GM04504 (cell line): ENCODE data around the gene CTTN.

Experiments used
- DNase-seq: peaks from one replicate; pipeline ENCODE4 v3.0.0-alpha.2; 2012; ENCODE audit warnings: low read depth

Gene CTTN

DNA sequence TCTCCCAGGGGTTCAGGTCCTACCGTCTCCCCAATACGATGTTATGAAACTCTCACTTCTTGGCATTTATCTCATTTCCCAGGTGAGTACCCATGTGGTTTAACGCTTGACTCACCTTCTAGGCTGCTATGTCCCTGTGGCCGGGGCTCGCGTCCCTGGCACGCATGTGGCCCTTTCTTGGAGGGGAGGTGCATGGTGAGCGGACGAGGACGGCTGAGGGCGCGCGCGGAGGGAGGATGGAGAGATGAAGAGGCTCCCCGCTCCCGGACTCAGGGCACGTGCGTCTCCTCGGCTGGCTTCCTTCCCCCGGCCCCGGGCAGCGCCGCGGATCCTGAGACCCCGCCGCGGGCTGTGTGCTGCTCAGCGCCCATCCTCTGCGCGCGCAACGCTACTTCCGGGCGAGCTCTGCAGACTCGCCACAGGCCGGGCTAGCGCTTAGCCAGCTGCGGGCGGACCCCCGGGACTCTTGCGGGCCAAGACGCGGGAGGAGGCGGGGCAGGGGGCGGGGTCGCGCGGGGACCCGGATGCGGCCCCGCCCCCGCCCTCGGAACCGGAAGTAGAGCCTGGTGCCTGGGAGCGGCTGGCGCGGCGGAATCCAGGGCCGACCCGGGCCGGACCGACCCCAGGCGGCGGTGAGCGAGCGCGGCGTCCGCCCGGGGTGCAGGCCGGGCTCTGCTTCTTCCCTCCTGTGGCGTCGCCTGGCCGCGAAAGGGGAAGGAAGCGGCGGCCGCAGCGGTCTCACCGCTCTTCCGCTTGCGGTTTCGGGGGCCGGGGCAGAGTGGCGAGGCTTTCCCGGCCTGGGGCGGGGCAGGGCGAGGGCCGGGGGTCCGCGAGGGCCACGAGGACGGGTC, at the start of gene CTTN:
Gene CTTN (plus strand): TSS at position 547 of the 851 bp plus-strand sequence. CDS start 8,769 bp downstream, outside the sequence.
- peak; percentile 51 for DNase-seq

DNA sequence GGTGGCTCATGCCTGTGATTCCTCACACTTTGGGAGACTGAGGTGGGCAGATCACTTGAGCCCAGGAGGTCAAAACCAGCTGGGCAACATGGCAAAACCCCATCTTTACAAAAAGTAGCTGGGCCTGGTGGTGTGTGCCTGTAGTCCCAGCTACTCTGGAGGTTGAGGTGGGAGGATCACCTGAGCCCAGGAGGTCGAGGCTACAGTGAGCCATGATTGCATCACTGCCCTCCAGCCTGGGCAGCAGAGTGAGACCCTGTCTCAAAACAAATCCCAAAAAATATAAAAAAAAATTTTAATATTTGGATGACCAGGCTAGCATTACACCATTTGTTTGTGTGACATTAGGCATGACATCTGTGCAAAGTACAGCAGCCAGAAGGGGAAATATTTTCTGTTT, 49.7 kb upstream of the CTTN start:
- no peak for DNase-seq

DNA sequence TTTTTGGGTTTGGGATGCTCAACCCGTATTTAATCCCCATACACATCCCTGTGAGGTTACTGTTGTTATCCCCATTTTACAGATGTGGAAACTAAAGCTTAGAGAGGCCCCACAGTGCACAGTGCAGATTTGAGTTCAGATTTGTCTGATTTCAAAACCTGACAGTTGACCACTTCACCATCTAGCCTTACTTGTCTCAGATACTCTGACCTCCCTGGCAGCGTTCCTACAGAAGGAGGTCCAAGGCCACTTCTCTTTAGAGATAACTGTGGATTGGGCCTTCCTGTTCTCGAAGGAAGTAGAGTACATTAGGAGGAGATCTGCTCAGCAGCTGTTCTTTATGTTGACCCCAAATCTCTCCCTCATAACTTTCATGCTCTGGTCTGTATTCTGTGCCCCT, 46.7 kb upstream of the CTTN start:
- DNase-seq = no peak

DNA sequence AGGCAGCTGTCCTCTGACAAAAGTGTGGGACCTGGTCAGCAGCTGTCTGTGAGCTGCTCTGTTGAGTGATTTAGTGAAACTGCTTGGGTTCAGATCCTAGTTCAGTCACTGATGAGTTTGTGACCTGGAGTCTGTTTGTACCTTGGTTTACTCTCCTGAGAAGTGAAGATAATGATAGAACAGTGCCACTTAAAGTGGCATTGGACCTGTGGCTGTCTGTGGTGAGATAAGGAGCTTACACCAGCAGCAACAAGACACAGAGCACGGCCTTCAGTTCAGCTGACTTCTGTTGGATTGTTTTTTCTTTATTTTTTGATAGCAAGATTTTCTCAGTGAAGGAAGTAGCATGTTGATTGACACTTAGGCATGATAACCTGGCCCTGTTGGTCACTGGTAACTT, 46.2 kb upstream of the CTTN start:
- no peak for DNase-seq

DNA sequence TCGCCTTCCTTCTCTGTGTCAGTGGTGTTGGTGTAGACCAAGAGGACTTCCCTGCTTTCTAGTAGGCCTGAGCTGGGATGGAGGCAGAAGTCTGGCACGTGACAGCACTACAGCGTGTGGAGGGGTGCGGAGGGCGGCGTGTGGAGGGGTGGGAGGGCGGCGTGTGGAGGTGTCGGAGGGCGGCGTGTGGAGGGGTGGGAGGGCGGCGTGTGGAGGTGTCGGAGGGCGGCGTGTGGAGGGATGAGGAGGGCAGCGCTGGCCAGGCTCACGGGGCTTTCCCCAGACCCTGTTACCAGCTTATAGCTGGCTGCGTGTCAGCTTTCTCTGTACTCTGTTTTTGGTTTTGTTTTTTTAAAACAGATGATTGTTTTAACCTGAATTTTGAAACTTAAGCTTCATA, 45.7 kb upstream of the CTTN start:
- no peak for DNase-seq

DNA sequence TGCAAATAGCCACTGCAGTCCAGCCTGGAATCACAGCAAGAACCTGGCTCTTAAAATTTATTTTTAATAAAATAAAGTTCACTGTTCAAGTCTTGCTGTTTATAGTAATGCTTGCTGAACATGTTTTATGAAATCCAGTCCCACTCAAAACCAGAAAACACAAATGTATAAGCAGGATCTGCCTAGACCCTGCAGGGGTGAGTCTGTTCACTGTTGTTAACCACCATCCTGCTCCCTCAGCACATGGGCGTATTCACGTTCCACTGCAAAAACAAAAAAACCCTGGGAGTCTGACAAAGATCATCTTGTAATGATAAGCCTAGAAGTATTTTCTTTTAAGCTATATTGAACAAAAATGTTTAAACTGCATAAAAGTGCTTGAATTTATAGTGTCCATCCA, 45.0 kb upstream of the CTTN start:
- DNase-seq = no peak

DNA sequence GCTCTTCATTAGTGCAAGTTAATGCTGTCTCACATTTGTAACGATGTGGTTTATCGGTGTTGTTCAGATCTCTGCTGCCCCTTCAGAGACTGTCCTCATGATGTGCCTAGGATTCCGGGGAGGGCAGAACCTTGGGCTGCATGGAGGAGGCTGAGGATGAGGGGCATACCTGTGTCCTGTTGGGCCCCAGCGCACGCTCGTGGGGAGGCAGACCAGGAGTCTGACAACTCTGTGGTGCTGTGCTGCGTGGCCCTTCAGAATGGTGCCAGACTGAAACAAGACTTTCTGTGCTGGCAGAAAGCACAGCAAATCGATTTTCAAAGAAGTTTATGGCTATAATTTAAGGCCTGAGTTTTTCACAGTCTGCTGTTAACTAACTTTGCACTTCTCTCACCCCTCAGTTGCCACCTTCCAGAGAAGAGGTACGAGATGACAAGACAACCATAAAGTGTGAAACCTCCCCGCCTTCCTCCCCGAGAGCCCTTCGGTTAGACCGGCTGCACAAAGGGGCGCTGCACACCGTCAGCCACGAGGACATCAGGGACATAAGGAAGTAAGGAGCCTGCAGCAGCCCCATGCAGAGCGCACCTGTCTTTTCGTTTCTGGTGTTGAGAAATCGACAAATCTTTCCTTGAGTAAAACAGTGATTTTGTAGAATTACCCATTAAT, 44.3 kb upstream of the CTTN start:
- DNase-seq = no peak

DNA sequence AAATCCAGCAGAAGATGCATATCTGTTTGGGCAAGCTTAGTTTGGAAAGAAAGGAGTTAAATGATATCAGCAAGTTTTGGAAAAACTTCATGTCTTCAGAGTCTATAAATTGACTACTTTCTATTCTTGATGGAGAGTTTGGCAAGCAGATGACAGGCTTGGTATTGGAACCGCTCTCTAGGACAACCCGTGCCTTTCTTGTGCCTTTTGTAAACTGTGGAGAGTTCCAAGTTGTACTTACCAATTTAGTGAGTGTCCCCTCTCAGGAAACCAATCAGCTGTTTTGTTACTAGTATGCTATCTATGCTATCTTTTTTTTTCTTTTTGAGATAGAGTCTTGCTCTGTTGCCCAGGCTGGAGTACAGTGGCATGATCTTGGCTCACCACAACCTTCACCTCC, 43.7 kb upstream of the CTTN start:
- no peak for DNase-seq

DNA sequence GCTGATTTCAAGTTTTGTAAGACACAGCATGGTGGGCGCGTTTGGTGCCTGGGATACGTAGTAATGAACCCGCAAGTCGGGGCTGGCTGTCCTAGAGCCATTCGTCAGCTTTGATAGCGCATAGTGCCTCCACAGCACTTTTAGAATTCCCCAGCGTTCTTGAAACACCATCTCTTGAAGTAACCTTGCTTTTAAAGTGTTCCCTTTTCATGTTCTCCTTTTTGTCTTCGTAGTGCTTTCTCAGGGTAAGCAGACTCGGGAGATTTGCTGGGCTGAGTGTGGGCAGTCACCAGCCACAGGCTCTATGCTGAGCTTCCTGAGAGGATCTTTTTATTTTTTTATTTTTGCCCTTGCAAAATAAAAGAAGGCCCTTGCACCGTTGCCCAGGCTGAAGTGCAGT, 39.6 kb upstream of the CTTN start:
- DNase-seq = no peak

DNA sequence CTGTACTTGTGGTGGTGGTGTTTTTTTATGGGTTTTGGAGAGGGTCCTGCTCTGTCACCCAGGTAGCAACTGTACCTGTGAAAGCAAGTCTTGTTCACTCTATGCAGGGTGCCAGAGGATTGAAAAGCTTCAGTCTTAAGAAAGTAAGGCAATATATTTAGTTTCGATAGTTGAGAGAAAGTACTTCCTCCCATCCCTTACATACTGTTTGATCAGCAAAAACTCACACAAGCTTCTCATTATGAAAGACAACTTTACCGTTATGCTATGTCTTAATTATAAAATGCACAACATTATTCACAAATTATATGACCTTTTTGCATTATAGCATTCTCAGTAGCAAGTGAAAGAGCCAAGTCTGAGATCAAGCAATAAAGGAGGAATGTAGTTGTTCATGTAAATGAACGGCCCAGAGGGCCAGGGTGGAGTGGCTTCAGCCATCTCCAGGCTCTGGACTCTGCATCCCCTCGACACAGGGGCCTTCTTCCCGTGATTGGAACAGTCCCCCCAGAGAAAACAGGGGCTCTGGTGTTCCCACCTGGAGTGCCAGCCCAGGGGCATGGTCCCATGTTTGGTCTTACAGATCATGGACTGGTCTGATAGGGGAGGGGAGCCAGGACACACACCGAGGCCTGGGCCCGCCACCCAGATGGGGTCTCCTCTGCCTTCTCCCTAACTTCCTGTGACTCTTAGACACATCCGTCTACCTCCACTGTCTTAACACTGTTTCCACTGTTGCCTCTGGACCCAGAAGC, 38.7 kb upstream of the CTTN start:
- DNase-seq = no peak

DNA sequence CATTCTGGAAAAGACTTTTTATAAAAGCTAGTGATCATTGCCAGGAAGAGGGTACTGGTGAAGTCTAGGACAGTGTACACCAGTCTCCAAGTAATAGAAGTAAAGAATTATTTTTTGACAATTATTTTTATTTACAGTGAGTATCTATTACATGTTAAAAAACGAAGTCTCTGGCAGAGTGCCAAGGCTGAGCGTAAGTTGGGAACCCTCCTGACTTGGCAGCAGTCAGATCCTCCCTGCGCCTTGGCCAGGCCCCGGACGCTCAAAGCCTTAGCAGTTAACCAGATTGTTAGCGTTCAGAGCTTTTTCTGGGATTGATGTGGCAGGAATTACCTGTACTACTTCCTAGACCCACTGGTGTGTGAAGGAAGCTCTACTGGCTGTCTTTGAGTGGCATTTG, 38.1 kb upstream of the CTTN start:
- no peak for DNase-seq

DNA sequence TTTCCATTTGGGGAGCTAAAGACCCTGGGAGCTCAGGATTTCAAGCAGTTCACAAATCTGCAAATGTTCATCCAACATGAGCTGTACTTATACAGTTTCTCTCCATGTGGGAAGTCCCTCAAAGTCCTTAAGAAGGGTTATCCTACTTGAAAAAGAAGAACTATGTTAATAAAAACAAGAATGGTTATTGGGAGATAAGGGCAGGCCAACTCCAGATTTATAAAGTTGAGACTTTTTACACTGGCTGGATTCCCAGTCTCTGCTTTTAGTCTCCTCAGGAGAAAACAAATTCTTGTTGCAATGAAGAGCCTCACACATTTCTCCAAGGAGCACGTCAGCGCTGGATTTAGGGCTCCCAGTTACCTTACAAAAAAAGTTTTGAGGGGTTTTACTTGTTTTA, 34.2 kb upstream of the CTTN start:
- no peak for DNase-seq

DNA sequence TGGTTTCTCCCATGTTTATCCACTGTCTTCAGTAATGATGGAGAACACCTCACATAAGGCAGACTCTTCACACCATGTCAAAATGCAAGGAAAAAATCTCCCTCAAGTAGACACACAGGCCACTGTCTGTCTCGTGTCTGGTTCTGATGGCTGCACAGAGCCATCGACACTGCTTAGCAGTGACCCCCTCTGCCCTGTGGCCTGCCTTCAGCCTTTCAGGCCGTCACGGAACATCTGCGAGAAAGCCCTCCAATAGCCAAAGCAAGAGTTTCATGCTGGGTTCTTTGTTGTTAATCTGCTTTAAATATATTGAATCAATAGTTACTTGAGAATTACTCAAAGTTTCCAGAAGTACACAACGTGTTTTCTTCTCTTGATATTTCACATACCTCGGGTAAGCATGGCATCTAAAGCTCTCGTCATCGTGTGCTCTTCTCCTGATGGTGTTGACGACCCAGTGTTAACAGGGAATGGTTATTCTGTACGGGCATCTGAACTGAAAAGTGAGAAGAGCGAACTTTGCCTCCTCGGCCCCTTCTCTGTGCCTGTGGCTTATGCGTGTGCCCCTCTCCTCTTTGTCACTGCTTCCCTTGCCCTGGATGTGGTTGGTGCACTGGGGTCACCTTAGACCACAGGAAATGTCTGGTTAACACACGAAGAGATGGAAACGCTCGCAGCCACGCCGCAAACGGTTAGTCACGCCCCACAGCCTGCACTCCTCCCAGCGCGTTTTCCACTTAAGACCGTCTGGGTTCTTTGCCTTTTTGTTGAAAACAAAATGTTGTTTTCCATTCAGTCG, 33.4 kb upstream of the CTTN start:
- DNase-seq = no peak

DNA sequence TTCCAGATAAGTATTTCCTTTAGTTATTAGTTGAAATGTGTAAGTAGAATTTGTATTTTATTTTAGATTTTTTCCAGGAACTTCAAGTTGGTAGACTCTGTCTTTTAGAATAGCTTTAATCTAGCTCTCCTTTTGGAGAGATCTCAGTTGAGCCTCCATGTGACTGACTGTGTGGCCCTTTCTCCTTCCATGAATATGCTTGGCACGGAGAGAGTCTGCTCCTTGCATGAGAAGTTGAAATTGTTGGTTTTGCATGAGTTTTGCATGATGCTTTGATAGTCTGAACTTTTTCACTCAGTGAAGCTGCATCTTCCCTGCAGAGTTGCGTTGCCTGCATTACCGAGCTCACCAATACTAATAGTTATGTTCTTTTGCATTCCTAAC, 32.8 kb upstream of the CTTN start:
- DNase-seq = no peak

DNA sequence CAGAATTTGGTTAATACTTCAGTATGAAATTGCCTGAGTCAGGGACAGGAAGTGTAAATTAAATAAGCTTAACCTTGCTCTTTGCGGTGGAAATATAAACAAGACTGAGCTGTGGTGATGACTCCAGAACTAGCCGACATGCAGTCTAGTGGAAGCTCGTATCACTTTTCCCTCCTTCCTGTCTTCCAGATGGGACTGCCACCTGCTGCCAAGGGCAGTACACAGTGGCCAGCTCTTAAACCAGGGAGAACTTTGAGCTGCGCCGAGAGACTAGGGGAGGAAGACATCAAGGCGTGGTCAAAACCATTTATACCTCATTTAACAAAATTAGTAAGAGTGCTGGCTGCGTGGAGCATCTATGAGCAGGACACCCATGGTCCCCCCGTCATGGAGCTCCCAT, 31.3 kb upstream of the CTTN start:
- no peak for DNase-seq

DNA sequence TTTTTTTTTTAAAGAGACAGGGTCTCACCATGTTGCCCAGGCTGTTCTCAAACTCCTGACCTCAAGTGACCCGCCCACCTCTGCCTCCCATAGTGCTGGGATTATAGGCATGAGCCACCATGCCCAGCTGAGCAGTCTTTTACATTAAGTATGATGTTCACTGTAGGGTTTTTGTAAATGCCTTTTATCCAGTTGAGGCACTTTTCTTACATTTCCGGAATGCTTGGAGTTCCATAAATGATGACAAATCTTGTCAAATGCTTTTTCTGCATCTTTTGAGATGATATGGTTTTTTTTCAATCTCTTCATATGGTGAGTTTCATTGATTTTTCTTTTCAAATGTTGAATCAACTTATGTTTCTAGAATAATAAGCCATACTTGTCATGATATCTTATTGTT, 29.4 kb upstream of the CTTN start:
- no peak for DNase-seq

DNA sequence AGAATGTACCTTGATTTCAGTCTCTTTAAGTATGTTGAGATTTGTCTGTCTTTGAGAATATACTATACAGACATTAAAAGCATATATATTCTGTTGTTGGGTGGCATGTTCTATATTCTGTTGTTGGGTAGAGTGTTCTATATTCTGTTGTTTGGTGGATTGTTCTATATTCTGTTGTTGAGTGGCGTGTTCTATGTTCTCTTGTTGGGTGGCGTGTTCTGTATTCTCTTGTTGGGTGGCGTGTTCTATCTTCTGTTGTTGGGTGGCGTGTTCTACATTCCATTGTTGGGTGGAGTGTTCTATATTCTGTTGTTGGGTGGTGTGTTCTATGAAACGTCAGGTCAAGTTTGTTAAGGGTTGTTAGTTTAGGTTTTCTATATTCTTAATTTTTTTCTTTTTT, 27.1 kb upstream of the CTTN start:
- no peak for DNase-seq

DNA sequence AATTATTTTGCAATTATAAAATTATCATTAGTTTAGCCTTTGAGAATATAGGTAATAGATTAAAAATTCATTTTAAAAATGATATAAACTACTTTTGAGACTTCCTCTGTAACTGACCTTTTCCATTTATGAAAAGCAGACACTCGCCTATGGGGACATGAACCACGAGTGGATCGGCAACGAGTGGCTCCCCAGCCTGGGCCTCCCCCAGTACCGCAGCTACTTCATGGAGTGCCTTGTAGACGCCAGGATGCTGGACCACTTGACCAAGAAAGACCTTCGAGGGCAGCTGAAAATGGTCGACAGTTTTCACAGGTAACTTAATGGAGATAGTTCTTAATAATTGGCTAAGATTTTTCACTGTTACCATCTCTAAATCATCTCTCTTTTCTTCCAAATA, 26.3 kb upstream of the CTTN start:
- DNase-seq = no peak

DNA sequence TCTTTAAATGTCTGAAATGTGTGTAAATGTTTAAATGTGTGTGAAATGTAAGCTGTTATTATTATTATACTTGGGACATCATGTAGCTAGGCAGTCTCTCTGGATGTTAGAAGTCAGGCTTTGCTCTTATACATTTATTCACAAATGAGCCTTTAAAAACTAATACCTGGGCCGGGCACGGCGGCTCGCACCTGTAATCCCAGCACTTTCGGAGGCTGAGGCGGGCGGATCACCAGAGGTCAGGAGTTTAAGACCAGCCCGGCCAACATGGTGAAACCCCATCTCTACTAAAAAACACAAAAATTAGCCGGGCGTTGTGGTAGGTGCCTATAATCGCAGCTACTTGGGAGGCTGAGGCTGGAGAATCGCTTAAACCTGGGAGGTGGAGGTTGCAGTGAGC, 21.7 kb upstream of the CTTN start:
- no peak for DNase-seq

DNA sequence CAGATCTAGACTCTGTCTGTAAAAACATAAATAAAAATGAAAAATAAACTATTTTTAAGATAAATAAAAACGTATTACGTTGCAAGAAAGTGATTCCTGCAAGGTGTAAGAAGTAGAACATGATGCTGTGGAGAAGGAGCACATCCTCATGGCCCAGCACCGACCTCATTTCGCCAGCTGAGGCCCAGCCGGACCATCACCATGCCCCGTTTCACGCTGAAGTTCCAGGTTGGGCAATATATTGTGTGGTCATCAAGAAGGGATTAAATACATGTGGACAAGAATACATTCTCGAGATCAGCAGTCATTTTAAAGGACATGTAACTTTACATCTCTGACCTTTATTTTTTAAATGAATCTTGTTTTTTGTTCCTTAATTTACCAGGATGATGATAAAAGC, 20.7 kb upstream of the CTTN start:
- no peak for DNase-seq

DNA sequence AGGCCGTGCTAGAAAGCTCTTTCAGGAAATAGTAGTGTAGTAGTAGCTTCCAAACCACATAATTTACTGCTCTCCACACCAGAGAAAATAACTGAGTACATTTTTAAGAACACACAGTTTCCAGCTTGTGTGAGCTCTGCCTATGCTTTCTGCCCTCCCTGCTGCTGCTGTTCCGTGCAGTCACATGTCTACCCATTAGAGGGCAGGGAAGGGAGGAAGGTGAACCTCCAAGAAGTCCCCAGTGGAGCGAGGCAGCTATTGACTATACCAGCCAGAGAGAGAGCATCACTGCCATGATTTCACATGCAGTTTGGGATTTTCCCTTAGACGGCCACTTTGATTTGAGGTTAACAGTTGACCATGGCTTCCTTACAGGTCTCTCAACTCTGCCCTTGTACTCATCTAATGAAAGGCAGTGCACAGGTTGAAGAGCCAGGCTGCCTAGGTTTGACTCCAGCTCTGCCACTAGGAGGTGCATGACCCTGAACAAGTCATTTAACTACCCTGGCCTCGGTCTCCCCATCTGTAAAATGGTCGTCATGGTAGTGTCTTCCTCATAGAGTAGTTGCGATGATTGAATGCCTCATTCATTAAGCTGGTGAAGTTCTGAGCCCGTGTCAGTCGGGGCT, 19.7 kb upstream of the CTTN start:
- no peak for DNase-seq

DNA sequence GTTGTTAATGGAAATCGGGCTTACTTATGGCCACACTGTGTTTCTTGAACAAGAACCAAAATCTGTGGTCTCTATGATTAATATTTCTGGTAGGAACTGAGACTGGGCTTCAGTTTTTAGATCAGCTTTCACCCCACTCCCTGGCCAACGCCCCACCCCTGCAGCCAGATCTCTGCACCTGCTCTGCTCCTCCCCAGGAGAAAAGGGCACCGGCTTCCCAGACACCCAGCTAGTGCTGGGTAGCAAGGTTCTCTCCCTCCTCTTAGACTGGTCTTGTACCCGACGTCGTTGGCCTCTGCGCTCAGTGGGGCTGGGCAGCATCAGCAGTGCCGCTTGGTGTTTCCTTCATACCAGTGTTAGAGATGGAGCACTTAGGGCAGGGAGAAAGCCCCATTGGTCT, 17.0 kb upstream of the CTTN start:
- DNase-seq = no peak
